SU-DHL-6 (cell line): Measurements from ENCODE around the gene DHRS7B.

Experiments
- CTCF ChIP-seq: fragments of 200-600 bp; sonication (generic); IDR thresholded peaks from one replicate; pipeline ENCODE4 v1.5.1; 2017; ENCODE audit warnings: antibody characterized with exemption, mild to moderate bottlenecking, low read length, moderate library complexity; ENCODE audit not compliant: insufficient read depth, poor library complexity, severe bottlenecking
- EZH2phosphoT487 ChIP-seq: fragments of 200-600 bp; sonication (generic), shearing (Covaris generic); conservative IDR thresholded peaks from 2 replicates; pipeline ENCODE4 v1.6.1; 2018; ENCODE audit warnings: mild to moderate bottlenecking, antibody characterized with exemption, low read length, moderate library complexity, mixed read lengths

- no peak for TF ChIP-seq EZH2phosphoT487
- TF ChIP-seq CTCF = no peak
Observed at GRCh38 chr17:21143695-21144094, 16.9 kb downstream of the DHRS7B start.
